ENCODE measurements around the gene NAPSA.

NAPSA gene

GRCh38 chr19:50384685-50385535, 19.5 kb upstream of the NAPSA start:
- no peak for DNase-seq (ENCODE audit: low read depth, low spot score)
- no peaks in the 10 kb centered on the region for H3K27me3 ChIP-seq (ENCODE audit: control insufficient read depth, insufficient read depth, low read length)
- no peaks in the 10 kb centered on the region for H3K9me3 ChIP-seq (ENCODE audit: control insufficient read depth, insufficient read depth, low read length)
- no peaks in the 10 kb centered on the region; the same call in 1 of the 2 replicates for H3K4me1 ChIP-seq (ENCODE audit: control insufficient read depth, insufficient read depth, low read length)
- WGBS (ENCODE audit: insufficient coverage, insufficient read length) = no CpG with 5 or more reads among the region's 26 CpGs
- peak overlapping the region; percentile 75; the same call in 1 of the 2 replicates for H3K4me3 ChIP-seq (ENCODE audit: low read length)
- H3K36me3 ChIP-seq (ENCODE audit: control insufficient read depth, insufficient read depth, low read length) = peaks cover 21% of the 10 kb centered on the region
- H3K27ac ChIP-seq (ENCODE audit: low read length) = no peak overlapping the region

- Histone ChIP-seq H3K36me3 (ENCODE audit: control insufficient read depth, insufficient read depth, low read length) (peaks cover 28% of the 10 kb centered on the region), H3K4me3 (ENCODE audit: low read length) (peak within 1 kb of the TSS; percentile 75; the same call in 1 of the 2 replicates), H3K4me1 (ENCODE audit: control insufficient read depth, insufficient read depth, low read length) (no peaks in the 10 kb centered on the region; the same call in 1 of the 2 replicates), H3K27ac (ENCODE audit: low read length) (no peak within 1 kb of the TSS), H3K27me3 (ENCODE audit: control insufficient read depth, insufficient read depth, low read length) (no peaks in the 10 kb centered on the region), H3K9me3 (ENCODE audit: control insufficient read depth, insufficient read depth, low read length) (no peaks in the 10 kb centered on the region)
- no CpG with 5 or more reads among the region's 78 CpGs for WGBS (ENCODE audit: insufficient coverage, insufficient read length)
- DNase-seq (ENCODE audit: low read depth, low spot score) = peak; percentile 81
Observed at GRCh38 chr19:50383852-50384684, 18.6 kb upstream of the NAPSA start, which contains the start of gene POLD1. Gene POLD1, plus strand, starts transcription at chr19:50384347. Its CDS starts 14,505 bp downstream, at chr19:50398852.

GRCh38 chr19:50383001-50383851, 17.8 kb upstream of the NAPSA start:
- Histone ChIP-seq H3K27me3 (ENCODE audit: control insufficient read depth, insufficient read depth, low read length) (no peaks in the 10 kb centered on the region), H3K4me3 (ENCODE audit: low read length) (peak overlapping the region; percentile 54; the same call in 1 of the 2 replicates), H3K27ac (ENCODE audit: low read length) (no peak overlapping the region), H3K9me3 (ENCODE audit: control insufficient read depth, insufficient read depth, low read length) (no peaks in the 10 kb centered on the region), H3K36me3 (ENCODE audit: control insufficient read depth, insufficient read depth, low read length) (peaks cover 36% of the 10 kb centered on the region), H3K4me1 (ENCODE audit: control insufficient read depth, insufficient read depth, low read length) (no peaks in the 10 kb centered on the region; the same call in 1 of the 2 replicates)
- no peak for DNase-seq (ENCODE audit: low read depth, low spot score)
- no CpG with 5 or more reads among the region's 21 CpGs for WGBS (ENCODE audit: insufficient coverage, insufficient read length)

- Histone ChIP-seq H3K27ac (ENCODE audit: low read length) (no peak overlapping the region), H3K4me3 (ENCODE audit: low read length) (no peak overlapping the region), H3K4me1 (ENCODE audit: control insufficient read depth, insufficient read depth, low read length) (no peaks in the 10 kb centered on the region; the same call in 1 of the 2 replicates), H3K36me3 (ENCODE audit: control insufficient read depth, insufficient read depth, low read length) (peaks cover 41% of the 10 kb centered on the region), H3K9me3 (ENCODE audit: control insufficient read depth, insufficient read depth, low read length) (no peaks in the 10 kb centered on the region), H3K27me3 (ENCODE audit: control insufficient read depth, insufficient read depth, low read length) (no peaks in the 10 kb centered on the region)
- DNase-seq (ENCODE audit: low read depth, low spot score) = no peak
- WGBS (ENCODE audit: insufficient coverage, insufficient read length) = no CpG with 5 or more reads among the region's 58 CpGs
Observed at GRCh38 chr19:50381881-50382729, 16.7 kb upstream of the NAPSA start.

GRCh38 chr19:50380751-50381151, 15.3 kb upstream of the NAPSA start:
- no peak for DNase-seq (ENCODE audit: low read depth, low spot score)
- H3K27ac ChIP-seq (ENCODE audit: low read length) = no peak overlapping the region
- H3K4me1 ChIP-seq (ENCODE audit: control insufficient read depth, insufficient read depth, low read length) = no peaks in the 10 kb centered on the region; the same call in 1 of the 2 replicates
- H3K27me3 ChIP-seq (ENCODE audit: control insufficient read depth, insufficient read depth, low read length) = no peaks in the 10 kb centered on the region
- no peaks in the 10 kb centered on the region for H3K9me3 ChIP-seq (ENCODE audit: control insufficient read depth, insufficient read depth, low read length)
- peaks cover 38% of the 10 kb centered on the region for H3K36me3 ChIP-seq (ENCODE audit: control insufficient read depth, insufficient read depth, low read length)
- no CpG with 5 or more reads among the region's 8 CpGs for WGBS (ENCODE audit: insufficient coverage, insufficient read length)
- H3K4me3 ChIP-seq (ENCODE audit: low read length) = no peak overlapping the region

- no peak overlapping the region for H3K4me3 ChIP-seq (ENCODE audit: low read length)
- H3K27me3 ChIP-seq (ENCODE audit: control insufficient read depth, insufficient read depth, low read length) = no peaks in the 10 kb centered on the region
- WGBS (ENCODE audit: insufficient coverage, insufficient read length) = no CpG with 5 or more reads among the region's 11 CpGs
- H3K4me1 ChIP-seq (ENCODE audit: control insufficient read depth, insufficient read depth, low read length) = no peaks in the 10 kb centered on the region
- no peaks in the 10 kb centered on the region for H3K9me3 ChIP-seq (ENCODE audit: control insufficient read depth, insufficient read depth, low read length)
- no peak overlapping the region for H3K27ac ChIP-seq (ENCODE audit: low read length)
- peaks cover 38% of the 10 kb centered on the region for H3K36me3 ChIP-seq (ENCODE audit: control insufficient read depth, insufficient read depth, low read length)
- no peak for DNase-seq (ENCODE audit: low read depth, low spot score)
Observed at GRCh38 chr19:50380137-50380536, 14.7 kb upstream of the NAPSA start.

GRCh38 chr19:50379602-50380001, 14.2 kb upstream of the NAPSA start:
- H3K27me3 ChIP-seq (ENCODE audit: control insufficient read depth, insufficient read depth, low read length) = no peaks in the 10 kb centered on the region
- no peaks in the 10 kb centered on the region for H3K4me1 ChIP-seq (ENCODE audit: control insufficient read depth, insufficient read depth, low read length)
- peaks cover 38% of the 10 kb centered on the region for H3K36me3 ChIP-seq (ENCODE audit: control insufficient read depth, insufficient read depth, low read length)
- H3K4me3 ChIP-seq (ENCODE audit: low read length) = no peak overlapping the region
- no CpG with 5 or more reads among the region's 11 CpGs for WGBS (ENCODE audit: insufficient coverage, insufficient read length)
- no peaks in the 10 kb centered on the region for H3K9me3 ChIP-seq (ENCODE audit: control insufficient read depth, insufficient read depth, low read length)
- no peak for DNase-seq (ENCODE audit: low read depth, low spot score)
- H3K27ac ChIP-seq (ENCODE audit: low read length) = no peak overlapping the region

- peaks cover 38% of the 10 kb centered on the region for H3K36me3 ChIP-seq (ENCODE audit: control insufficient read depth, insufficient read depth, low read length)
- no peaks in the 10 kb centered on the region for H3K4me1 ChIP-seq (ENCODE audit: control insufficient read depth, insufficient read depth, low read length)
- H3K4me3 ChIP-seq (ENCODE audit: low read length) = no peak overlapping the region
- H3K9me3 ChIP-seq (ENCODE audit: control insufficient read depth, insufficient read depth, low read length) = no peaks in the 10 kb centered on the region
- H3K27ac ChIP-seq (ENCODE audit: low read length) = no peak overlapping the region
- H3K27me3 ChIP-seq (ENCODE audit: control insufficient read depth, insufficient read depth, low read length) = no peaks in the 10 kb centered on the region
- no CpG with 5 or more reads among the region's 10 CpGs for whole genome bisulfite sequencing (ENCODE audit: insufficient coverage, insufficient read length)
- no peak for DNase-seq (ENCODE audit: low read depth, low spot score)
Observed at GRCh38 chr19:50378863-50379236, 13.4 kb upstream of the NAPSA start.

GRCh38 chr19:50378169-50378862, 12.9 kb upstream of the NAPSA start:
- no CpG with 5 or more reads among the region's 36 CpGs for WGBS (ENCODE audit: insufficient coverage, insufficient read length)
- DNase-seq (ENCODE audit: low read depth, low spot score) = no peak
- no peak overlapping the region for H3K27ac ChIP-seq (ENCODE audit: low read length)
- no peak overlapping the region for H3K4me3 ChIP-seq (ENCODE audit: low read length)
- no peaks in the 10 kb centered on the region for H3K4me1 ChIP-seq (ENCODE audit: control insufficient read depth, insufficient read depth, low read length)
- no peaks in the 10 kb centered on the region for H3K27me3 ChIP-seq (ENCODE audit: control insufficient read depth, insufficient read depth, low read length)
- H3K9me3 ChIP-seq (ENCODE audit: control insufficient read depth, insufficient read depth, low read length) = no peaks in the 10 kb centered on the region
- H3K36me3 ChIP-seq (ENCODE audit: control insufficient read depth, insufficient read depth, low read length) = peaks cover 38% of the 10 kb centered on the region
